G401 (cell line): ENCODE measurements around the gene JMJD1C. TPM values are rescaled to one million over a fixed set of nuclear protein-coding genes. Genes with fewer than 3 reads are reported as not detected.
"Not testable (repeated sequence)": the region's sequence is repeated elsewhere in the genome, so short reads cannot be mapped to it uniquely, and the experiment has no call there.

Experiments used
- DNase-seq: peaks from one replicate; pipeline ENCODE4 v3.0.0-alpha.2; 2015; ENCODE audit warnings: low spot score
- in situ Hi-C: cut with HindIII; loops from 2 replicates; pipeline ENCODE4 v1.10.0; 2016; ENCODE audit warnings: low sequenced_read_pairs, mixed read lengths
- total RNA-seq: library from RNA; depleted of rRNA; stranded (reverse); fragments of >200 nt; shearing (Covaris generic); gene quantifications from 2 replicates; pipeline ENCODE4 v1.2.3, GENCODE V29; 2014

Gene JMJD1C
- total RNA-seq, 1 experiment from 2014 or later = 29.1 TPM

DNA sequence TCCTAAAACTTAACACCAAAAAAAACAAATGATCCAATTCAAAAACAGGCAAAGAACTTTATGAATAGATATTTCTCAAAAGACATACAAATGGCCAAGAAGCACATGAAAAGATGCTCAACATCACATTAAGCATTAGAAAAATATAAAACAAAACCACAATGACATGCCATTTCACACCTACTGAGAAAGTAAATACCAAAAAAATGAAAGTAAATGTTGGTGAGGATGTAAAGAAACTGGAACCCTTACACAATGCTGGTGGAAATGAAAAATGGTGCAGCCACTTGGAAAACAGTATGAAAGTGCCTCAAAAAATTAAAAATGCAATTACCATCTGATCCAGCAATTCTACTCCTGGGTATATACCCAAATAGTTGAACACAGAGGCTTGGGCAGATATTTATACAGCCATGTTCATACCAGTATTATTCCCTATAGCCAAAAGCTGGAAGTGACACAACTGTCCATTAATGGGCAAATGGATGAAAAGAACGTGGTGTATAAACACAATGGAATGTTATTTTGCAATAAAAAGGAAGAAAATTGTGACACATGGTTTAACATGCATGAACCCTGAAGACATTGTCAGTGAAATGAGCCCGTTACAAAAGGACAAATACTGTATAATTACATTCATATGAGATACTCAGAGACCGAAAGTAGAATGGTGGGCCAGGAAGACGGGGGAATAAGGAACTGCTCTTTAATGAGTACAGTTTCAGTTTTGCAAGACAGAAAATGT, 89.0 kb downstream of the JMJD1C start:
- in situ Hi-C loops = no loop called here
- DNase-seq = no peak

DNA sequence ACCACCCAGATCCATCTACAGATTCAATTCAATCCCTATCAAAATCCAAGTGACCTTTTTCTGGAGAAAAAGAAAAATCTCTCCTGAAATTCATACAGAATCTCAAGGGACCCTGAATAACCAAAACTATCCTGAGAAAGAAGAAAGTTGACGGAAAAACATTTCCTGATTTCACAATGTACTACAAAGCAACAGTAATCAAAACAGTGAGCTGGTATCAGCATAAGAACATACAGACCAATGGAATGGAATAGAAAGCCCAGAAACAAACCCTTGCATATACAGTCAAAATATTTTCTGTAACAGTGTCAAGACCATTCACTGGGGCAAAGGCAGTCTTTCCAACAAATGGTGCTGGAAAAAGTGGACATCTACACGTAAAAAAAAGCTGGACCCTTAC, 89.9 kb downstream of the JMJD1C start:
- in situ Hi-C loops = no loop called here

DNA sequence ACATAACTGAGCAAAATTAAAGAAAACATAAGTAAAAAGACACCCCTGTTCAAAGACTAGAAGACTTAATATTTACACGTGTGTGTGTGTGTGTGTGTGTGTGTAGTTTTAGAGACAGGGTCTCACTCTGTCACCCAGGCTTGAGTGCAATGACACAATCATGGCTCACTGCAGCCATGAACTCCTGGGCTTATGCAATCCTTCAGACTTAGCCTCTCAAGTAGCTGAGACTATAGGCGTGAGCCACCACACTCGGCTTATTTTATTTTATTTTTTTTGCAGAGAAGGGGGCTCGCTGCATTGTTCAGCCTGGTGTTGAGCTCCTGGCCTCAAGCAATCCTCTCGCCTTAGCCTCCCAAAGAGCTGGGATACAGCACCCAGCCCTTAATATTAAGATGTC, 90.3 kb downstream of the JMJD1C start:
- no peak for DNase-seq
- in situ Hi-C loops = no loop called here

More for the DNA sequence above, 89.9 kb downstream of the JMJD1C start:
- DNase-seq = no peak

DNA sequence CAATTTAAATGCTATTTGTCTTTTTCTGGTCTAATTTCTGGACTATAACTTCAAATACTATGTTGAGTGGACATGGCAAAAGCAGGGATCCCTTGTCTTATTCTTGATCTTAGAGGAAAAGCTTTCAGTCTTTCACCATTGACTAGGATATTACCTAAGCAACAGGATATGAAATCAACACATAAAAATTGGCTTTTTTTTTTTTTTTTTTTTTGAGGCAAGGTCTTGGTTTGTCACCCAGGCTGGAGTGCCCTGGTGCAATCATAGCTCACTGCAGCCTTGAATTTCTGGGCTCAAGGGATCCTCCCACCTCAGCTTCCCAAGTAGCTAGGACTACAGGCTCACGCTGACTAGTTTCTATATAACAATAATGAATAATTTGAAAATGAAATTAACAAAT, 90.8 kb downstream of the JMJD1C start:
- DNase-seq = no peak
- in situ Hi-C loops = no loop called here

DNA sequence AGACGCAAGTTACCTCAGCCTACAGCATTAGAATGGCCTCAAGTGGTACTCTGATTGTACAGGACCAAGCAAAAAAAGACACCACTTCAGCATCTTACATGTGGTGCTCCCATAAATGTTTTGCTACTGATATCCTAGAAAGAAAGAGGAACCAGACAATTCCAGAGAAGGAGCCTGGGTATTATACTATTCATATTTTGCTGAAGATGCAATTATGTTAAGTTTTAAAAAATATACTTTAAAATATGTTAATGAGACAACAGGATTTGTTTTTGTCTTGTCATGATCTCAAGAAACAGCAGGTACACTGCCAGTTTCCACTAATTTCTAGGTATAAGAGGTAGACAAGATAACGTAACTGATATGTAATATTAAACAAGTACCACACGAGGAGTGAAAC, 92.6 kb downstream of the JMJD1C start:
- in situ Hi-C loops = no loop called here
- DNase-seq = no peak

DNA sequence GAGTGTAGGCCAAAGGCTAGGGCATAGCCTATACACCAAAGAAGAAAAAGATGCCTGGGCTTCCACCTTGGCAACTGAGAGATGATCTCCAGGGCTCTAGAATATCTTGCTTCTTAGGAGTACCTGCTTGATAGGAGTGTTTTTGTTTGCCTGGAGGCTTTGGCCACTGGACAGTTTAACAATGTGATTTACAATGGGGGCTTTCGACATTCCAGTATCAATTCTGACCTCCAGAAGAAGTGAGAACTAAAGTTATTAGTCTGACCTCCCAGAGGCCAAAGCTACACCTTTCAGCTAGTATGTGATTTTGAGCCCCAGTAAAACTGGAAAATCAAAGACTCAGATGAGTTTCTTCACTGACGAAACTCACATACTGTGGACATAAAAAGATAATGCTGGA, 96.1 kb downstream of the JMJD1C start:
- in situ Hi-C loops = no loop called here

DNA sequence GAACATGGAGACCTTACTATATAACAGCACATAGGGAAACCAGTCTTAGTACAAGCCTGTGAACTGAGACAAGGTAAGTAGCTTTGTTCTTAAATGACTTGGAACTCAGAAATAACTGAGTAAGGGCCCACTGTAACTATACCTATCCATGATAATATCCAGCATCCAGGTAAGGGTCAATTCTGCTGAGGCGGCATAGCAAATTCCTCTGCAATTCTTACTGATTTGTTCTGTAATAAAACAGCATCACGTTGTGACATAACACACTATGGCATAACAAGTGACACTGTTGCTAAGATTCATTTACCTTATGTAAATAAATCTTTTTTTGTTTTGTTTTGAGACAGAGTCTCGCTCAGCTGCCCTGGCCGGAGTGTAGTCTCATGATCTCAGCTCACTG, 97.4 kb downstream of the JMJD1C start:
- DNase-seq = no peak
- in situ Hi-C loops = no loop called here

More for the DNA sequence above, 96.1 kb downstream of the JMJD1C start:
- DNase-seq = no peak

DNA sequence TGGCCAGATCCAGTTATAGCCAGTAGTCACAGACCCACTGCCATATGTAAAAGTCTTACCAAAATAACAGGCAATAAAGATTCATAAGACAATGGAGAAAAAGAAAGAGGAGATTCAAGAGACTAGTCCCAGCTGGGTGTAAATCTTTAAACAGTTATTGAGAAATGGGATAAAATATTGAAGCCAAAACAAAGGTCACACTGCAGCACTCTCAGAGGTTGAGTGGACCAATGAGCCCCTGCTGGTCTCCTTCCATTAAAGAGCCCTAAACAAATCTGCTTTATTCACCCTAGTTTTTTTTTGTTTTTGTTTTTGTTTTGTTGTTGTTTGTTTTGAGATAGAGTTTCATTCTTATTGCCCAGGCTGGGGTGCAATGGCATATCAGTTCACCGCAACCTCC, 98.8 kb downstream of the JMJD1C start:
- in situ Hi-C loops = no loop called here
- no peak for DNase-seq

DNA sequence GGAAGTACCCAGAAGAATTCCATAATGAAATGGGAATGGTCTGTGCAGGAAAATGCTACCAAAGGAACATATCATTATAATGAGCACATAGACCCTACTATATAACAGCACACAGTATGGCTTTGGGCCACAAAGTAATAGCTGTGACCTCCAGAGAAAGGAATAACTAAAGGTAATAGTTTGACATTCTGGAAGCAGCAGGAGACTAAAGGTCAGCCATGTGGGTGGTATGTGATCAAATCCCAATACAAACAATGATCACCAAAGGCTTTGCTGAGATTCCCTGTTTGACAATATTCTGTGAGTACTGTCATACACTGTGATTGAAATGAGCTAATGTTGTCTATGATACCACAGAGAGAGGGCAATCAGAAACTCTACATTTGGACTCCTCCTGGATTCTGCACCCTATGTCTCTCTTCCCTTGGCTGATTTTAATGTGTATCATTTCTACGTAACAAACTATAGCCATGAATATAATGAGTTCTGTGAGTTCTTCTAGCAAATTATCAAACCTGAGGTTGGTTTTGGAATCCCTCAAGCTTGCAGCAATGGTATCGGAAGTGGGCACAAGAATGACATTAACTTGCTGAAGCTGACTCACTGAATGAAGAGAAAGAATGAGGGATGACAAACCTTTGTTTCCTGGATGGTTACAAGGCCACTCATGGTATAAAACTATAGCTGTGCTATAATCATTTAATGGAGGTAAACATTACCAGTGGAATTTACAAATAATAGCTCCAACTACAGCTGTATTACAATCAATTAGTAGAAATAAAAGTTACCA, 99.6 kb downstream of the JMJD1C start:
- DNase-seq = no peak
- in situ Hi-C loops = no loop called here

DNA sequence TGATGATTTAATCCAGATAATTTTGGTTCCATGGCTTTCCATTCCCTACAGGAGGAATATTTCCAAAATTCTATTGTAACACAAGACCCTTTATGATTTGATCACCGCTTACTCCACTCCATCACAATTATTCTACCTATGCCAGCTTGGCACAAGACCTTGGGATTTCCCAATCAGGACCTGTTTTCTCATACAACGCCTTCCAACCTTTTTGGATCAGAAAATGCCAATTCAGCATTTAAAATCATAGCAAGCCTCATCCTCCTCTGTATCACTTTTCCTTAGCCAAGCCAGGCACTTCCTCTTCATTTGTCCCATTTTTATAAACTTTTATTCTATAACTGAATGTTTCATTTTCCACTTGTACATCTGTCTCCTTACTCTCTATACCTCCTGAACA, 100.9 kb downstream of the JMJD1C start:
- in situ Hi-C loops = no loop called here

DNA sequence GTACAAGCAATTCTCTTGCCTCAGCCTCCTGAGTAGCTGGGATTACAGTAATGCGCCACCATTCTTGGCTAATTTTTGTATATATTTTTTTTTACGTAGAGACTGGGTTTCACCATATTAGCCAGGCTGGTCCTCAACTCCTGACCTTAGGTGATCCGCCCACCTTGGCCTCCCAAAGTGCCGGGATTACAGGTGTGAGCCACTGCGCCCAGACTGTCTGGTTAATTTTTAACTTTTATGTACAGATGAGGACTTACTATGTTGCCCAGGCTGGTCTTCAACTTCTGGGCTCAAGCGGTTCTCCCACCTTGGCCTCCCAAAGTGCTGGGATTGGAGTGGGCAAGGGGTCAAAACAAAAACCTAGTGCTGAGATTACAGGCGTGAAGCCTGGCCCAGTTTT, 101.8 kb downstream of the JMJD1C start:
- in situ Hi-C loops = no loop called here
- no peak for DNase-seq

More for the DNA sequence above, 100.9 kb downstream of the JMJD1C start:
- DNase-seq = no peak

DNA sequence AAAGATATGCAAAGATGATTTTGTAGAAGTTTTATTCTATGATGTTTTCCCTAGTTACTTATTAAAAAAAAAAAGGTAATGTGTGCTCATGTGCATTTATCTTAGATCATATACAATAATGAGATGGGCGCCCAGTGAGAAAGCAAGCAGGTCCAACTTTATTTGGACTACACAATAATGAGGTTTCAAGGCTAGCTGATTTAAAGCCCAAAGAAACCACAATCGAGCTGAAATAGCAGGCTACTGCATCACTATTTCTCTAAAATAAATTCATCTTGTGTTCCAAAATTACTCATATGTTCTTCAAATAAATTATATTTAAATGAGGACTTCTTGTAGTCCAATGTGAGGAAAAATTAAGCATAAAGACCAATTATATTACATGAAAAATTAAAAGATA, 110.1 kb downstream of the JMJD1C start:
- in situ Hi-C loops = no loop called here
- no peak for DNase-seq

DNA sequence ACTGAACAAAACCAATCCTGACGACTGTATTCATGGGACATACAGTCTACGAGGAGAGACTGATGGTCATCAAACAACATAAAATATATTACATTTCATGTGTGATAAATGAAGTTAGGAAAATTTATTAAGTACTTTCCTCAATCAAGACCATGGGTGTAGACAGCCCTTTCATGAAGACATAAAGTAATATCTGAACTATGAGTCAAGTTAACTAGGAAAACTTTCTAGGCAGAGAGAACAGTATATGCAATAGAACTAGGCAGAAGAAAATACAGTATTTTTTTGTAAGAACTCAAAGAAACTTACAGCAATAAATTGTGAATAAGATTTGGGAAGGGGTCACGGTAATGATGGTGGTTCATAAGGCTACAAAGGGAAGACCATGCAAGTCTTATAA, 112.8 kb downstream of the JMJD1C start:
- in situ Hi-C loops = no loop called here
- DNase-seq = no peak

DNA sequence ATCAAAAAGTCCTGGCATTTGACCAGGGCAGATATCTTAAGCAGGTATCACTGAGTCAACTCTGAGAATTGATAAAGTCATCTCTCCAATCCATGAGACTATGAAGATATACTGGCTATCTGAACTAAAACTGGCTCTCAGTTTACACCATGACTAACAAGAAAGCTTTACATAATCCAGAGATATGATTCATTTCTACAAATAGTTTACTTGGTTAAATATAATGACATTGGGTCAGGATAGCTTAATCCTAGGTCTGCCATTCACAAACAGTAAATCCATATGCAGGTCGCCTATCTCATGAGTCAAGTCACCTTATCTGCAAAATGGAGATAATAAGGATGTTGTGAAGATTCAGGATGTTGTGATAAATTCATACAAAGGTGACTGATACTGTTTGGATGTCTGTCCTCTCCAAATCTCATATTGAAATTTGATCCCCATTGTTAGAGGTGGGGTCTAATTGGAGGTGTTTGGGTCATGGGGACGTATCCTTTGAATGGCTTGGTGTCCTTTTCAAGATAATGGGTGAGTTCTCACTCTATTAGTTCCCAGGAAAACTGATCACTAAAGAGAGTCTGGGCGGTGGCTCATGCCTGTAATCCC, 117.4 kb downstream of the JMJD1C start:
- in situ Hi-C loops = no loop called here
- DNase-seq = no peak

DNA sequence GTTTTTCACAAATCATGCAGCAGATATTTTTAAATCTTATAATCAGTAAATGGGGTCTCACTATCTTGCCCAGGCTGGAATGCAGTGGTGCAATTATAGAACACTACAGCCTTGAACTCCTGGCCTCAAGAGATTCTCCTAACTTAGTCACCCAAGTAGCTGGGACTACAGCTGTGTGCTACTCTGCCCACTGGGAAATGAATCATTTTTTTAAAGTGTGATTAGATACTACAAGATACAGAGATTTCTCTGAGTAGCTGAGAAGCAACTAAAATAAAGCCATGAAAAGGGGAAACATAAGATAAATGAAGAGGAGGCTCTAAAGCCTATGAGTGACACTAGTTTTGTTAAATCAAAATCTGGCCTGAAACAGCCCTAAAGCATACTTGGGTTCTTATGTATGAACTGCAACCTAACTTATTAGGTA, 119.7 kb downstream of the JMJD1C start:
- DNase-seq = no peak
- in situ Hi-C loops = no loop called here

DNA sequence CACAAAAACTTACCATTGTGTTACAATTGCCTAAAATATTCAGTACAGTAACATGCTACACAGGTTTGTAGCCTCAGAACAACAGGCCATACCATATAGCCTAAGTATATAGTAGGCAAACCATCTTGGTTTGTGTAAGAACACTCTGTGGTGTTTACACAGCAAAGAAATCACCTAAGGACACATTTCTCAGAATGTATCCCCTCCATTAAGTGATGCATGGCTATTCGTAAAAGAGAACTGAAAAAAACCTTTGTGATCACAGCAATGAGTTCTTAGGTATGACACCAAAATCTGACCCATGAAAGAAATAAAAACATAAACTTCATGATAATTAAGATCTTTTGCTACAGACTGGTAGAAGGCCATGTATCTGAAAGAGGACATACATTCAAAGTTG, 121.5 kb downstream of the JMJD1C start:
- in situ Hi-C loops = no loop called here
- DNase-seq = no peak

DNA sequence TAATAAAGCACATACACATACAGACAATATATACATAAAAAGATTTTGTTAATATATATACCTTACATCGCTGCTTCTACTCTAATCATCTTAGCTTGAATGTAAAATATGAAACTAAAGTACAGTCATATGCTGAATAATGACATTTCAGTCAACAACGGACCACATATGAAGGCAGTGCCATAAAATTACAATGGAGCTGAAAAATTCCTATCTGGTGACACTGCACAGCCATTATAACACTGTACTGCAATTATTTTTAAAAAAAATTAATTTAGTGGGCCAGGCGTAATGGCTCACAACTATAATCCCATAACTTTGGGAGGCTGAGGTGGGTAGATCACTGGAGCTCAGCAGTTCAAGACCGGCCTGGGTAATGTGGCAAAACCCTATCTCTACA, 122.3 kb downstream of the JMJD1C start:
- DNase-seq = no peak
- in situ Hi-C loops = no loop called here

DNA sequence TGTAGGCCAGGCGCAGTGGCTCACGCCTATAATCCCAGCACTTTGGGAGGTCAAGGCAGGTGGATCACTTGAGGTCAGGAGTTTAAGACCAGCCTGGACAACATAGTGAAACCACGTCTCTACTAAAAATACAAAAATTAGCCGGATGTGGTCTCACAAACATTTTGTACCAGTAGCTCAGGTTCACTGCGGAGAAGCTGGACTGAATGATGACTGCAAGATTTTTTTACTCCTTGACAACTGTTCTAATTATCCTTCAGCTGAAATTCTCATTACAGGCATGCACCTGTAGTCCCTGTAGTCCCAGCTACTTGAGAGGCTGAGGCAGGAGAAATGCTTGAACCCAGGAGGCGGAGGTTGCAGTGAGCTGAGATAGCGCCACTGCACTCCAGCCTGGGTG, 126.1 kb downstream of the JMJD1C start:
- in situ Hi-C loops, DNase-seq: not testable (repeated sequence)

DNA sequence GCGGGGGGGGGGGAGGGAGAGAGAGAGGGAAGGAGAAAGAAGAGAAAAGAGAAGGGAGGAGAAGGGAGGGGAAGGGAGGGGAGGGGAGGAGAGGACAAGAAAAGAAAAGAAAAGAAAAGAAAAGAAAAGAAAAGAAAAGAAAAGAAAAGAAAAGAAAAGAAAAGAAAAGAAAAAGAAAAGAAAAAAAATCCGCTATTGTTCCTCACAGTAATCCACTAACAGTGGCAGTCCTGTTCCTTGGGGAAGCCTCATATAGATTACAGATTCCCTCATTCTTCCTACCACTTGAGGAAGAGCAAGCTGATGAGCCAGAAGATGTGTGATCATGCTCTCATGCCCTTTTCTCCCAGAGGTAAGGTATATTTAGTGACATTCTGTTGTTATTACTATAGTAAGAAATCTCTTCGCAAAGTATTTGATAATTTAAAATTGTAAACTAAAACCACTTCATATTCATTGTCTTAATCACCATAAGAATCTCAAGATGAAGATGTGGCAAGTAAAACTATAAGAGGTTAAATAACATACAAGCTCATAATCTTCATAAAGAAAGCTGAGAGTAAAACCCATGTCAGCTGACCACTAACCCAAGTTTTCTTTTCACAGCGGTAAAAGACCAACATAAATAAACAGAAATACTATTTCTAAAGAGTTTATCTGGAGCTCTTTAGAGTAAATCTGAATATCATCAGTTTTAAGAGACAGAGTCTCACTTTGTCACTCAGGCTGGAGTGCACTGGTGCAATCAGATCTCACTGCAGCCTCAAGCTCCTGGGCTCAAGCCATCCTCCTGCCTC, 128.1 kb downstream of the JMJD1C start:
- DNase-seq = no peak
- in situ Hi-C loops = no loop called here

DNA sequence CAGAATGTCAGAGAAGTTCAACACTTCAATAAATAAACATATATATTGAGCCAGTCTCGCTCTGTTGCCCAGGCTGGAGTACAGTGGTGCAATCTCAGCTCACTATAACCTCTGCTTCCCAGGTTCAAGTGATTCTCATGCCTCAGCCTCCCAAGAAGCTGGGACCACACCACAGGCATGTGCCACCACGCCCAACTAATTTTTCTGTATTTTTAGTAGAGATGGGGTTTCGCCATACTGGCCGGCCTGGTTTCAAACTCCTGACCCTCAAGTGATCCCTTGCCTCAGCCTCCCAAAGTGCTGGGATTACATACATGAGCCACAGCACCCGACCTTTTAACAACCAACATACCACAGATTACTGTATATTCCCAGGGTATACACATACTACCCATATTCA, 134.2 kb downstream of the JMJD1C start:
- in situ Hi-C loops = no loop called here
- no peak for DNase-seq
